Tibial nerve (tissue), 4 donors: ENCODE results near the gene TM4SF1.

Experiments
- CTCF ChIP-seq, 5 experiments: fragments of 200-600 bp in 3 of 5; fragments of 450-650 bp in 2 of 5; sonication (generic) in 3 of 5; IDR thresholded peaks; one replicate each; pipeline ENCODE4 v1.5.1; 2016 to 2019; ENCODE audit warnings: antibody characterized with exemption in 5 of 5, mild to moderate bottlenecking in 3 of 5, moderate library complexity in 2 of 5
- EP300 ChIP-seq, 2 donors: sonication (generic); formaldehyde crosslinking; IDR thresholded peaks; one replicate each; pipeline ENCODE4 v1.6.1; 2017; ENCODE audit warnings: antibody characterized with exemption in 2 of 2, mild to moderate bottlenecking in 1 of 2

- TF ChIP-seq EP300 (IDR thresholded peaks at IDR 0.05), result peak; percentile 11 to 66
- no peak for TF ChIP-seq CTCF (IDR thresholded peaks at IDR 0.05)
Observed at GRCh38 chr3:149356044-149356592, 21.3 kb downstream of the TM4SF1 start.
